Measurements from ENCODE around the gene SMIM13.

- no peak for TF ChIP-seq CTCF (IDR thresholded peaks at IDR 0.05)
- no peak for TF ChIP-seq EZH2phosphoT487 (IDR thresholded peaks at IDR 0.05)
- no peak for TF ChIP-seq EZH2 (IDR thresholded peaks at IDR 0.05)
These were observed 23.9 kb upstream of the SMIM13 start for GRCh38 chr6:11069760-11070159.

Measured in neural progenitor cell (in vitro differentiated cells).